ENCODE data around the gene ST8SIA1.

The ST8SIA1 gene

DNA sequence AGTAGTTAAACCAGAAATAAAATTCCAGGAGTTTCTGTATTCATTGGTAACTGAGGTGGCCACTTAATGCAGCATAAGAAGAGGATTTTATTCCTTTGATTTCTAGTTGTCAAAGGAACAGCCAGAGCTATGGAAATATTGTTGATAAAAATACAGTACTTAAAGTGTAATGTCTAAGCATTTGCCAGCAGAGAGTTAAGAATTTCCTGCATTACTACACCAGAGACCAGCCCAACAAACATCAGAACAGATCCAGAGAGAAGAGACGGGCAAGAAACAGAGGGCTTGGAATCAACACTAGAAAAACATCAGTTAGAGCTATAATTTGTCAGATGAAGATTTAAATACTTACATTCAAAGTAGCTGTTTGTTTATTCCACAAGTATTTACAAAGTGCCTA, 77.9 kb downstream of the ST8SIA1 start:
- no peak overlapping the region for H3K27ac ChIP-seq (ENCODE audit: low read depth, low read length)
- no peak overlapping the region for H2AK5ac ChIP-seq (ENCODE audit: low read length)
- H3K18ac ChIP-seq (ENCODE audit: low read length) = no peak overlapping the region
- H4K12ac ChIP-seq (ENCODE audit: low read depth, low read length) = no peak overlapping the region
- no peak overlapping the region for H3K4ac ChIP-seq (ENCODE audit: low read depth, low read length)
- no peak overlapping the region for H3K23ac ChIP-seq (ENCODE audit: low read length)
- H3K27me3 ChIP-seq (ENCODE audit: insufficient read depth, low read length) = no peaks in the 10 kb centered on the region
- no peak overlapping the region for H3K4me3 ChIP-seq (ENCODE audit: low read depth, low read length)
- H4K8ac ChIP-seq (ENCODE audit: low read depth, low read length) = no peak overlapping the region
- DNase-seq = no peak
- H3K4me2 ChIP-seq (ENCODE audit: low read length) = no peak overlapping the region
- H4K91ac ChIP-seq (ENCODE audit: low read depth, low read length) = no peak overlapping the region
- H2BK120ac ChIP-seq (ENCODE audit: insufficient read depth, low read length, poor library complexity) = no peak overlapping the region
- H3K4me1 ChIP-seq (ENCODE audit: control insufficient read depth in 1 of 2, insufficient read depth in 2 of 2, low read length in 2 of 2) = peaks cover 4 to 8% of the 10 kb centered on the region in 2 experiments
- H3K79me2 ChIP-seq (ENCODE audit: control insufficient read depth, insufficient read depth, low read length, poor library complexity) = no peaks in the 10 kb centered on the region
- no peaks in the 10 kb centered on the region for H3K36me3 ChIP-seq (ENCODE audit: control insufficient read depth in 1 of 2, insufficient read depth in 2 of 2, low read length in 2 of 2)
- H2BK5ac ChIP-seq (ENCODE audit: low read depth, low read length, poor library complexity) = no peak overlapping the region
- no peak overlapping the region for H3K14ac ChIP-seq (ENCODE audit: low read length)
- no peaks in the 10 kb centered on the region for H3K79me1 ChIP-seq (ENCODE audit: low read length)
- no CpG with 5 or more reads among the region's 1 CpG for WGBS (ENCODE audit: extremely low coverage, insufficient coverage, insufficient read length)
- no peak overlapping the region for H2BK12ac ChIP-seq (ENCODE audit: low read length)
- no peak overlapping the region for H3K9ac ChIP-seq (ENCODE audit: low read length)
- no peak overlapping the region for H2AFZ ChIP-seq (ENCODE audit: insufficient read depth, low read length, poor library complexity)
- H3K9me3 ChIP-seq (ENCODE audit: insufficient read depth, low read depth, low read length) = no peaks in the 10 kb centered on the region

DNA sequence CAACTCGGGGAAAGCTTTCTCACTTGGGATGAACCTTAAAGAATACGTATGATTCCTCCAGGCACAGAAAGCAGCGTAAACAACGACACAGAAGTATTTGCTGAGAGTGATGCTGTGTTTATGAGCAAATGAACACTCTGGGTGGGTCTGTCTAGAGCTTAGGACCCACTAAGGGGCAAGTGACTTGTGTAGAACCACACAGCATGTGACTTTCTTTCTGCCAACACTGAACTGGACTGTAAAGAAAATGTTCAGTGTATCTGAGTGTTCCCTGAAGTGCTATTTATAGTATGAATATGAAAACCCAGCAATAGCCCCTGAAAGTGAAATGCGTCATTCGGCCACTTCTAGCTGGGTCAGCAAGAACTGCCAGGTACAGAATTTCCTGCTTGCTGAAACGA, 78.5 kb downstream of the ST8SIA1 start:
- no peak overlapping the region for H4K91ac ChIP-seq (ENCODE audit: low read depth, low read length)
- H3K4me3 ChIP-seq (ENCODE audit: low read depth, low read length) = no peak overlapping the region
- H2BK5ac ChIP-seq (ENCODE audit: low read depth, low read length, poor library complexity) = no peak overlapping the region
- H3K18ac ChIP-seq (ENCODE audit: low read length) = no peak overlapping the region
- no peak overlapping the region for H4K8ac ChIP-seq (ENCODE audit: low read depth, low read length)
- H2BK12ac ChIP-seq (ENCODE audit: low read length) = no peak overlapping the region
- no peaks in the 10 kb centered on the region for H3K79me2 ChIP-seq (ENCODE audit: control insufficient read depth, insufficient read depth, low read length, poor library complexity)
- H3K4me2 ChIP-seq (ENCODE audit: low read length) = no peak overlapping the region
- peaks cover 4 to 8% of the 10 kb centered on the region in 2 experiments for H3K4me1 ChIP-seq (ENCODE audit: control insufficient read depth in 1 of 2, insufficient read depth in 2 of 2, low read length in 2 of 2)
- no peak overlapping the region for H3K14ac ChIP-seq (ENCODE audit: low read length)
- no peak for DNase-seq
- H2AFZ ChIP-seq (ENCODE audit: insufficient read depth, low read length, poor library complexity) = no peak overlapping the region
- no CpG with 5 or more reads among the region's 7 CpGs for WGBS (ENCODE audit: extremely low coverage, insufficient coverage, insufficient read length)
- no peak overlapping the region for H3K27ac ChIP-seq (ENCODE audit: low read depth, low read length)
- H3K23ac ChIP-seq (ENCODE audit: low read length) = no peak overlapping the region
- no peak overlapping the region for H2BK120ac ChIP-seq (ENCODE audit: insufficient read depth, low read length, poor library complexity)
- no peaks in the 10 kb centered on the region for H3K9me3 ChIP-seq (ENCODE audit: insufficient read depth, low read depth, low read length)
- H3K79me1 ChIP-seq (ENCODE audit: low read length) = no peaks in the 10 kb centered on the region
- H3K27me3 ChIP-seq (ENCODE audit: insufficient read depth, low read length) = no peaks in the 10 kb centered on the region
- no peak overlapping the region for H3K9ac ChIP-seq (ENCODE audit: low read length)
- H3K4ac ChIP-seq (ENCODE audit: low read depth, low read length) = no peak overlapping the region
- H4K12ac ChIP-seq (ENCODE audit: low read depth, low read length) = no peak overlapping the region
- H2AK5ac ChIP-seq (ENCODE audit: low read length) = no peak overlapping the region
- H3K36me3 ChIP-seq (ENCODE audit: control insufficient read depth in 1 of 2, insufficient read depth in 2 of 2, low read length in 2 of 2) = no peaks in the 10 kb centered on the region

GRCh38 chr12:22255097-22255496, 79.4 kb downstream of the ST8SIA1 start:
- no peak overlapping the region for H4K8ac ChIP-seq (ENCODE audit: low read depth, low read length)
- no peak overlapping the region for H2BK120ac ChIP-seq (ENCODE audit: insufficient read depth, low read length, poor library complexity)
- no peak overlapping the region for H3K4me2 ChIP-seq (ENCODE audit: low read length)
- no peak overlapping the region for H2AFZ ChIP-seq (ENCODE audit: insufficient read depth, low read length, poor library complexity)
- no peaks in the 10 kb centered on the region for H3K27me3 ChIP-seq (ENCODE audit: insufficient read depth, low read length)
- H3K4me3 ChIP-seq (ENCODE audit: low read depth, low read length) = no peak overlapping the region
- H3K79me2 ChIP-seq (ENCODE audit: control insufficient read depth, insufficient read depth, low read length, poor library complexity) = no peaks in the 10 kb centered on the region
- H3K36me3 ChIP-seq (ENCODE audit: control insufficient read depth in 1 of 2, insufficient read depth in 2 of 2, low read length in 2 of 2) = no peaks in the 10 kb centered on the region
- no peak overlapping the region for H3K4ac ChIP-seq (ENCODE audit: low read depth, low read length)
- H2BK5ac ChIP-seq (ENCODE audit: low read depth, low read length, poor library complexity) = no peak overlapping the region
- no peak overlapping the region for H2BK12ac ChIP-seq (ENCODE audit: low read length)
- no peaks in the 10 kb centered on the region for H3K9me3 ChIP-seq (ENCODE audit: insufficient read depth, low read depth, low read length)
- H3K27ac ChIP-seq (ENCODE audit: low read depth, low read length) = no peak overlapping the region
- H3K14ac ChIP-seq (ENCODE audit: low read length) = no peak overlapping the region
- WGBS (ENCODE audit: extremely low coverage, insufficient coverage, insufficient read length) = no CpG with 5 or more reads among the region's 11 CpGs
- H3K23ac ChIP-seq (ENCODE audit: low read length) = no peak overlapping the region
- peak; percentile 45 to 80 for DNase-seq
- peaks cover 4 to 8% of the 10 kb centered on the region in 2 experiments for H3K4me1 ChIP-seq (ENCODE audit: control insufficient read depth in 1 of 2, insufficient read depth in 2 of 2, low read length in 2 of 2)
- no peak overlapping the region for H3K9ac ChIP-seq (ENCODE audit: low read length)
- H4K91ac ChIP-seq (ENCODE audit: low read depth, low read length) = no peak overlapping the region
- no peaks in the 10 kb centered on the region for H3K79me1 ChIP-seq (ENCODE audit: low read length)
- H4K12ac ChIP-seq (ENCODE audit: low read depth, low read length) = no peak overlapping the region
- no peak overlapping the region for H2AK5ac ChIP-seq (ENCODE audit: low read length)
- H3K18ac ChIP-seq (ENCODE audit: low read length) = no peak overlapping the region

DNA sequence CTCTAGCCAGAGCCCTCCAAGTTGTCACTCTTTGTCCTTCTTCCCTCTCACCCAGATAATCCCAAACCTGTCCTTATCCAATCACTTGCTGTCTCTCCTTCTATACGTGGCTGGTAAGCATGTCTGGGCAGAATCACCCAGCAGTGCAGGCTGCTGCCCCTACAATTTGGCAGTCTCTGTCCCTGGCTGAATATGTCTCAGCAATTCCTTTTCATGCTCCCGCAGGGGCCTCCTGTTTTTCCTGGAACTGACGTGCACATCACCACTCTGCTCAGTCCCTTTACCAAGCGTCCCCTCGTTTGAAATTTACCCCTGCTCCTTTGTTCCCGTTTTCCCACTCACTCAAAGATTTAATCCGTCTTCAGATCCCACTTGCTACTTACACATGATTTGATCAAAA, 80.0 kb downstream of the ST8SIA1 start:
- Histone ChIP-seq H3K27ac (ENCODE audit: low read depth, low read length) (no peak overlapping the region), H3K4me2 (ENCODE audit: low read length) (no peak overlapping the region), H3K14ac (ENCODE audit: low read length) (no peak overlapping the region), H3K27me3 (ENCODE audit: insufficient read depth, low read length) (no peaks in the 10 kb centered on the region), H3K79me1 (ENCODE audit: low read length) (no peaks in the 10 kb centered on the region), H2BK12ac (ENCODE audit: low read length) (no peak overlapping the region), H3K4me3 (ENCODE audit: low read depth, low read length) (no peak overlapping the region), H4K8ac (ENCODE audit: low read depth, low read length) (no peak overlapping the region), H3K4ac (ENCODE audit: low read depth, low read length) (no peak overlapping the region), H3K9me3 (ENCODE audit: insufficient read depth, low read depth, low read length) (no peaks in the 10 kb centered on the region), H3K18ac (ENCODE audit: low read length) (no peak overlapping the region), H2AFZ (ENCODE audit: insufficient read depth, low read length, poor library complexity) (no peak overlapping the region), H4K12ac (ENCODE audit: low read depth, low read length) (no peak overlapping the region), H3K4me1 (ENCODE audit: control insufficient read depth in 1 of 2, insufficient read depth in 2 of 2, low read length in 2 of 2) (peaks cover 4 to 8% of the 10 kb centered on the region in 2 experiments), H4K91ac (ENCODE audit: low read depth, low read length) (no peak overlapping the region), H3K23ac (ENCODE audit: low read length) (no peak overlapping the region), H3K79me2 (ENCODE audit: control insufficient read depth, insufficient read depth, low read length, poor library complexity) (no peaks in the 10 kb centered on the region), H2BK5ac (ENCODE audit: low read depth, low read length, poor library complexity) (no peak overlapping the region), H2BK120ac (ENCODE audit: insufficient read depth, low read length, poor library complexity) (peak overlapping the region; percentile 7), H3K9ac (ENCODE audit: low read length) (no peak overlapping the region), H2AK5ac (ENCODE audit: low read length) (no peak overlapping the region), H3K36me3 (ENCODE audit: control insufficient read depth in 1 of 2, insufficient read depth in 2 of 2, low read length in 2 of 2) (no peaks in the 10 kb centered on the region)
- DNase-seq = peak in 1 of 2 donors; percentile 17
- WGBS (ENCODE audit: extremely low coverage, insufficient coverage, insufficient read length) = no CpG with 5 or more reads among the region's 7 CpGs

Data from trophoblast cell (in vitro differentiated cells and primary cell).